ENCODE results near the gene CCL17.

The CCL17 gene

DNA sequence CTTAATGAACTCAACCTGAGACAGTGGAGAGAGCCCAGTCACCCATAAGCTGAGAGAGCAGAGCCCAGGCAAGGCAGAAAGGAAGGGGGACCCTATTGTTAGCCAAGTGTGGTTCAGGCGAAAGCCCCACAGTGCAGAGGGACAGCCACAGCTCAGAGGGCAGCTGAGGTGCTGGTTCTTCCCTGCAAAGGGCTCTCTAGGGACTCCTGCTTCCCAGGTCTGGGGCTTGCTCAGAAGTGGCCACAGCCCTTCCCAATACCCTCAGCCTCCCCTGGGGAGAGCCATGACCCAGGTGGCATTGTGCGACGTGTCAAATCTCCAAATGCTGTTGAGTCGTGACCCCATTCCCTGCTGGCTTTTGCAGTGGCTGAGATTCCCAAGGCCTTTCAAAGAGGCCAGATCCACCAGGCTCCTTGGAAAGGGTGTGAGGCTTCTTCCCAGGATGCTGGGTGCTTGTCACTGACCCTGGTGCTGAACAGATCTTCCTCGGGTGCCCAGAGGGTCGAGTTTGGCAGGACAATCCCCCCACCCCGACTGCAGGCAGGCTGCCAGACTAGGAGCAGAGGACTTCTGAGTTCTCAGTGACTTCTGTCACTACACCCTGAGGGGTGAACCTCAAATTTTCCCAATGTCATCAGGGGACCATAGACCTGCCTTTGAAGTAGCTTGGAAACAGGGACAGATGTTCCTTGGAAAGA, 2.5 kb upstream of the CCL17 start:
- no peak for DNase-seq
- no peak overlapping the region for H3K9ac ChIP-seq (ENCODE audit: low read length)
- 67% methylated on average over 7 of the region's 7 CpGs for WGBS

DNA sequence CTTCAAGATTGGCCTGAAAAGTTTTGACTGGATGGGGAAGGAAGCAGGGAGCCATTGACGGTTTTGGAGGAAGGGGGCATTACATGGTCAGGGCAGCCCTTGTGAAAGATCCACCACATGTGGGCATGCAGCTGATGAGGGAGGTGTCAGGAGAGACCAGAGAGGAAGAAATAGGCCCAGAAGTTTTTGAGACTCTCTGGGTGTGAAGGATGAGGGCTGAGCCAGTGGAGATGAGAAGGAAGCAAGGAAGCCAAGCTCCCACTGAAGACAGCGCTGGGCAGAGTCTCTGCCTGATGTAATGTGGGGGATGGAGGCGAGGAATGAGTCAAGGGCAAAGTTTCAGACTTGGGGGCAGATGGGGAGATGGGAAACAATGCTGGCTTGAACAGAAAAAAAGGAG, 530 bp downstream of the CCL17 start:
- Histone ChIP-seq H4K8ac (ENCODE audit: low read length) (no peak overlapping the region), H3K4ac (ENCODE audit: low read depth in 1 of 2, low read length in 2 of 2) (no peak overlapping the region), H2BK12ac (ENCODE audit: low read length in 2 of 2) (no peak overlapping the region), H3K18ac (ENCODE audit: low read depth in 1 of 2, low read length in 2 of 2) (no peak overlapping the region), H3K79me1 (replicated peaks; ENCODE audit: low read length, poor library complexity, severe bottlenecking) (no peaks in the 10 kb centered on the region), H3K4me1 (ENCODE audit: control insufficient read depth, insufficient read depth, low read depth, low read length) (no peaks in the 10 kb centered on the region), H2BK120ac (ENCODE audit: low read depth, low read length) (no peak overlapping the region), H3K36me3 (ENCODE audit: control insufficient read depth in 1 of 2, insufficient read depth in 2 of 2, low read depth in 1 of 2, low read length in 2 of 2) (no peaks in the 10 kb centered on the region), H2BK15ac (ENCODE audit: low read depth, poor library complexity, severe bottlenecking) (no peak overlapping the region), H2AFZ (ENCODE audit: low read depth, low read length) (no peak overlapping the region), H3K27ac (ENCODE audit: low read length, poor library complexity, severe bottlenecking) (no peak overlapping the region), H3K9ac (ENCODE audit: low read length) (no peak overlapping the region), H3K27me3 (ENCODE audit: control insufficient read depth in 1 of 2, insufficient read depth in 1 of 2, low read length in 2 of 2) (peaks cover 43 to 53% of the 10 kb centered on the region in 2 experiments), H3K4me3 (ENCODE audit: insufficient read depth in 1 of 2, low read depth in 1 of 2, low read length in 2 of 2) (no peak overlapping the region), H3K14ac (ENCODE audit: low read length in 2 of 2) (no peak overlapping the region), H2AK5ac (ENCODE audit: low read length, severe bottlenecking) (no peak overlapping the region), H3K9me3 (ENCODE audit: control insufficient read depth, low read length) (no peaks in the 10 kb centered on the region), H2BK5ac (ENCODE audit: low read depth, low read length, poor library complexity, severe bottlenecking) (no peak overlapping the region), H3K4me2 (ENCODE audit: low read length, poor library complexity, severe bottlenecking) (no peak overlapping the region), H4K91ac (ENCODE audit: low read length) (no peak overlapping the region), H3K23ac (ENCODE audit: low read length in 2 of 2) (no peak overlapping the region)
- WGBS: 83% methylated on average over 3 of the region's 3 CpGs
- DNase-seq: no peak

More for the DNA sequence above, 2.5 kb upstream of the CCL17 start:
- Histone ChIP-seq H4K91ac (ENCODE audit: low read length) (no peak overlapping the region), H3K9me3 (ENCODE audit: control insufficient read depth, low read length) (no peaks in the 10 kb centered on the region), H3K14ac (ENCODE audit: low read length in 2 of 2) (peak overlapping the region in 1 of 2 experiments; percentile 20), H3K27ac (ENCODE audit: low read length, poor library complexity, severe bottlenecking) (no peak overlapping the region), H3K23ac (ENCODE audit: low read length in 2 of 2) (peak overlapping the region in 1 of 2 experiments; percentile 14), H3K36me3 (ENCODE audit: control insufficient read depth in 1 of 2, insufficient read depth in 2 of 2, low read depth in 1 of 2, low read length in 2 of 2) (no peaks in the 10 kb centered on the region), H3K4me1 (ENCODE audit: control insufficient read depth, insufficient read depth, low read depth, low read length) (no peaks in the 10 kb centered on the region), H2BK120ac (ENCODE audit: low read depth, low read length) (no peak overlapping the region), H2BK15ac (ENCODE audit: low read depth, poor library complexity, severe bottlenecking) (no peak overlapping the region), H2BK12ac (ENCODE audit: low read length in 2 of 2) (no peak overlapping the region), H3K79me1 (replicated peaks; ENCODE audit: low read length, poor library complexity, severe bottlenecking) (no peaks in the 10 kb centered on the region), H2BK5ac (ENCODE audit: low read depth, low read length, poor library complexity, severe bottlenecking) (no peak overlapping the region), H3K4ac (ENCODE audit: low read depth in 1 of 2, low read length in 2 of 2) (no peak overlapping the region), H2AK5ac (ENCODE audit: low read length, severe bottlenecking) (no peak overlapping the region), H3K4me2 (ENCODE audit: low read length, poor library complexity, severe bottlenecking) (no peak overlapping the region), H3K27me3 (ENCODE audit: control insufficient read depth in 1 of 2, insufficient read depth in 1 of 2, low read length in 2 of 2) (peaks cover 38 to 44% of the 10 kb centered on the region in 2 experiments), H3K4me3 (ENCODE audit: insufficient read depth in 1 of 2, low read depth in 1 of 2, low read length in 2 of 2) (no peak overlapping the region), H4K8ac (ENCODE audit: low read length) (no peak overlapping the region), H2AFZ (ENCODE audit: low read depth, low read length) (no peak overlapping the region), H3K18ac (ENCODE audit: low read depth in 1 of 2, low read length in 2 of 2) (no peak overlapping the region)

DNA sequence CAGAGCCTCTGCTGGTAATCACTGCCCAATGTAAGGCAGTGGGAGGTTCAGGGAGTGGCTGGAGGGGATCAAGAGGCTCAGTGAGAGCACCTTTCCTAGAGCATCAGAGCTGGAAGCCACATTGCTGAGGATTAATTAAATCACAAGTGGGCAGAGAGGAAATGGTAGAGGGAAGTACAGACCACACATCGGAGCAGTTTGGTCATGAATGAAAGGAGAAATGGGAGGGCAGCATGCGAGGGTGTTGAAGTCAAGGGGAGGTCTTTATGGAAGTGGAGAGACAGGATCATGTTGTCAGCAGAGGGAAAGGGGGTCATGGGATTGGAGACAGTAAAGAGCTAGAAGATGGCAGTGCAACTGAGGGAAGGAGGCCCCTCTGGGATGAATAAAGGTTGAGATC, 2.3 kb downstream of the CCL17 start:
- no peak overlapping the region for H4K8ac ChIP-seq (ENCODE audit: low read length)
- DNase-seq: no peak
- H2BK120ac ChIP-seq (ENCODE audit: low read depth, low read length): no peak overlapping the region
- no peaks in the 10 kb centered on the region for H3K79me1 ChIP-seq (replicated peaks; ENCODE audit: low read length, poor library complexity, severe bottlenecking)
- no peak overlapping the region for H3K18ac ChIP-seq (ENCODE audit: low read depth in 1 of 2, low read length in 2 of 2)
- no peak overlapping the region for H3K27ac ChIP-seq (ENCODE audit: low read length, poor library complexity, severe bottlenecking)
- 84% methylated on average over 2 of the region's 2 CpGs for WGBS
- no peaks in the 10 kb centered on the region for H3K4me1 ChIP-seq (ENCODE audit: control insufficient read depth, insufficient read depth, low read depth, low read length)
- no peak overlapping the region for H3K4me2 ChIP-seq (ENCODE audit: low read length, poor library complexity, severe bottlenecking)
- no peak overlapping the region for H3K23ac ChIP-seq (ENCODE audit: low read length in 2 of 2)
- H3K4ac ChIP-seq (ENCODE audit: low read depth in 1 of 2, low read length in 2 of 2): no peak overlapping the region
- H2AFZ ChIP-seq (ENCODE audit: low read depth, low read length): no peak overlapping the region
- no peak overlapping the region for H2AK5ac ChIP-seq (ENCODE audit: low read length, severe bottlenecking)
- H2BK12ac ChIP-seq (ENCODE audit: low read length in 2 of 2): no peak overlapping the region
- H3K9ac ChIP-seq (ENCODE audit: low read length): no peak overlapping the region
- H2BK15ac ChIP-seq (ENCODE audit: low read depth, poor library complexity, severe bottlenecking): no peak overlapping the region
- no peaks in the 10 kb centered on the region for H3K36me3 ChIP-seq (ENCODE audit: control insufficient read depth in 1 of 2, insufficient read depth in 2 of 2, low read depth in 1 of 2, low read length in 2 of 2)
- H2BK5ac ChIP-seq (ENCODE audit: low read depth, low read length, poor library complexity, severe bottlenecking): no peak overlapping the region
- no peak overlapping the region for H4K91ac ChIP-seq (ENCODE audit: low read length)
- no peak overlapping the region for H3K14ac ChIP-seq (ENCODE audit: low read length in 2 of 2)
- no peaks in the 10 kb centered on the region for H3K9me3 ChIP-seq (ENCODE audit: control insufficient read depth, low read length)
- peaks cover 52 to 64% of the 10 kb centered on the region in 2 experiments for H3K27me3 ChIP-seq (ENCODE audit: control insufficient read depth in 1 of 2, insufficient read depth in 1 of 2, low read length in 2 of 2)
- H3K4me3 ChIP-seq (ENCODE audit: insufficient read depth in 1 of 2, low read depth in 1 of 2, low read length in 2 of 2): no peak overlapping the region

DNA sequence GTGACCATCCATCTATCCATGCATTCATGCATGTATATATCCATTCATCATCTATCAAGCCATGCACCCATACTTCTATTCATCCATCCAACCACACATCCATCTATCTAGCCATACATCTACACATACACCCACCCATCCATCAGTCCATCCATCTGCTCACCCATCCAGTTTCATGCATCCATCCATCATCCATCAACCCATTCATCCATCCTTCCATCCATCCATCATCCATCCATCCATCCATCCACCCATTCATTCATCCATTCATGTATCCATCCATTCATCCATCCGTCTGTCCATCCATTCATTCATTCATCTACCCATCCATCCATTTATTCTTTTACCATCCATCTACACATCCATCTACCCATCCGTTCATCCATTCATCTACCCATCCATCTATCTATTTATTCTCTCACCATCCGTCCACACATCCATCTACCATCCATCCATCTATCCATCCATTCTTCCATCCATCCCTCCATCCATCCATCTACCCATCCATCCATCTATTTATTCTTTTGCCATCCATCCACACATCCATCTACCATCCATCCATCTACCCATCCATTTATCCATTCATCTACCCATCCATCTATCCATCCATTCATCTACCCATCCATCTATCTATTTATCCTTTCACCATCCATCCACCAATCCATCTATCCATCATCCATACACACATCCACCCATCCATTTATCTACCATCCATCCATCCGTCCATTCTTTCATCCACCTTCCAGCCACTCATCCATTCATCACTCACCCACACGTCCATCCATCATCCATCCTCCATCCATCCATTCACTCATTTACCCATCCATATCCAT, 3.2 kb downstream of the CCL17 start:
- no peaks in the 10 kb centered on the region for H3K36me3 ChIP-seq (ENCODE audit: control insufficient read depth in 1 of 2, insufficient read depth in 2 of 2, low read depth in 1 of 2, low read length in 2 of 2)
- WGBS: 83% methylated on average over 5 of the region's 5 CpGs
- no peak for DNase-seq

More for the DNA sequence above, 3.2 kb downstream of the CCL17 start:
- no peak overlapping the region for H3K14ac ChIP-seq (ENCODE audit: low read length in 2 of 2)
- no peak overlapping the region for H2BK15ac ChIP-seq (ENCODE audit: low read depth, poor library complexity, severe bottlenecking)
- H3K23ac ChIP-seq (ENCODE audit: low read length in 2 of 2): no peak overlapping the region
- H4K91ac ChIP-seq (ENCODE audit: low read length): no peak overlapping the region
- no peak overlapping the region for H3K4me3 ChIP-seq (ENCODE audit: insufficient read depth in 1 of 2, low read depth in 1 of 2, low read length in 2 of 2)
- H2AK5ac ChIP-seq (ENCODE audit: low read length, severe bottlenecking): no peak overlapping the region
- no peaks in the 10 kb centered on the region for H3K4me1 ChIP-seq (ENCODE audit: control insufficient read depth, insufficient read depth, low read depth, low read length)
- no peak overlapping the region for H2BK12ac ChIP-seq (ENCODE audit: low read length in 2 of 2)
- H3K18ac ChIP-seq (ENCODE audit: low read depth in 1 of 2, low read length in 2 of 2): no peak overlapping the region
- no peak overlapping the region for H2BK5ac ChIP-seq (ENCODE audit: low read depth, low read length, poor library complexity, severe bottlenecking)
- no peaks in the 10 kb centered on the region for H3K79me1 ChIP-seq (replicated peaks; ENCODE audit: low read length, poor library complexity, severe bottlenecking)
- H2AFZ ChIP-seq (ENCODE audit: low read depth, low read length): no peak overlapping the region
- peaks cover 45 to 69% of the 10 kb centered on the region in 2 experiments for H3K27me3 ChIP-seq (ENCODE audit: control insufficient read depth in 1 of 2, insufficient read depth in 1 of 2, low read length in 2 of 2)
- H3K4me2 ChIP-seq (ENCODE audit: low read length, poor library complexity, severe bottlenecking): no peak overlapping the region
- no peak overlapping the region for H4K8ac ChIP-seq (ENCODE audit: low read length)
- no peak overlapping the region for H3K4ac ChIP-seq (ENCODE audit: low read depth in 1 of 2, low read length in 2 of 2)
- H3K9ac ChIP-seq (ENCODE audit: low read length): no peak overlapping the region
- H3K27ac ChIP-seq (ENCODE audit: low read length, poor library complexity, severe bottlenecking): no peak overlapping the region
- H2BK120ac ChIP-seq (ENCODE audit: low read depth, low read length): no peak overlapping the region
- H3K9me3 ChIP-seq (ENCODE audit: control insufficient read depth, low read length): no peaks in the 10 kb centered on the region
